Hepatocyte (in vitro differentiated cells): ENCODE measurements around the gene NOS1AP. TPM values are rescaled to one million over a fixed set of nuclear protein-coding genes. Genes with fewer than 3 reads are reported as not detected.

Source experiments
- DNase-seq: peaks from one replicate; pipeline ENCODE4 v3.0.0-alpha.2; 2016; ENCODE audit warnings: low spot score
- H2AFZ ChIP-seq: fragments of 200-600 bp; sonication (generic); 2 replicates; pipeline ENCODE4 v1.6.0; 2016; ENCODE audit warnings: antibody characterized with exemption, mild to moderate bottlenecking
- H3K27ac ChIP-seq: fragments of 200-600 bp; sonication (generic); 2 replicates; pipeline ENCODE4 v1.5.1; 2016; ENCODE audit warnings: mild to moderate bottlenecking
- H3K27me3 ChIP-seq: fragments of 200-600 bp; sonication (generic); 2 replicates; pipeline ENCODE4 v1.6.1; 2016
- H3K36me3 ChIP-seq: fragments of 200-600 bp; sonication (generic); replicated peaks from 2 replicates; pipeline ENCODE4 v1.5.1; 2016; ENCODE audit warnings: low read depth; ENCODE audit not compliant: insufficient read depth
- H3K4me1 ChIP-seq: fragments of 200-600 bp; sonication (generic); 2 replicates; pipeline ENCODE4 v1.5.1; 2016; ENCODE audit warnings: mild to moderate bottlenecking, moderate library complexity; ENCODE audit not compliant: insufficient read depth
- H3K4me2 ChIP-seq: fragments of 200-600 bp; sonication (generic); 2 replicates; pipeline ENCODE4 v1.6.0; 2016
- H3K4me3 ChIP-seq: fragments of 200-600 bp; sonication (generic); 2 replicates; pipeline ENCODE4 v1.5.1; 2016; ENCODE audit warnings: mild to moderate bottlenecking
- H3K79me2 ChIP-seq: fragments of 200-600 bp; sonication (generic); 2 replicates; pipeline ENCODE4 v1.6.0; 2017; ENCODE audit warnings: mild to moderate bottlenecking
- H3K9me2 ChIP-seq: fragments of 200-600 bp; sonication (generic); replicated peaks from 2 replicates; pipeline ENCODE4 v1.6.0; 2017; ENCODE audit warnings: mild to moderate bottlenecking; ENCODE audit not compliant: insufficient read depth
- H3K9me3 ChIP-seq: fragments of 200-600 bp; sonication (generic); 2 replicates; pipeline ENCODE4 v1.5.1; 2016; ENCODE audit warnings: low read depth, mild to moderate bottlenecking
- H4K20me1 ChIP-seq: fragments of 200-600 bp; sonication (generic); 2 replicates; pipeline ENCODE4 v1.6.0; 2016; ENCODE audit warnings: mild to moderate bottlenecking; ENCODE audit not compliant: insufficient read depth, poor library complexity, severe bottlenecking
- CTCF ChIP-seq: fragments of 200-600 bp; sonication (generic); IDR thresholded peaks from 2 replicates; pipeline ENCODE4 v1.5.1; 2016; ENCODE audit warnings: antibody characterized with exemption, mild to moderate bottlenecking; ENCODE audit not compliant: poor library complexity
- EZH2 ChIP-seq: fragments of 200-600 bp; sonication (generic); IDR thresholded peaks from 2 replicates; pipeline ENCODE4 v1.6.1; 2016; ENCODE audit warnings: antibody characterized with exemption, mild to moderate bottlenecking, borderline replicate concordance
- EZH2phosphoT487 ChIP-seq: fragments of 200-600 bp; sonication (generic); IDR thresholded peaks from one replicate; pipeline ENCODE4 v1.6.1; 2018; ENCODE audit warnings: antibody characterized with exemption, mild to moderate bottlenecking, low read depth, moderate library complexity; ENCODE audit not compliant: unreplicated experiment, severe bottlenecking
- WGBS: methylation state at CpG from one replicate; pipeline ENCODE4 v1.1.6; 2016; ENCODE audit warnings: low lambda C conversion rate; ENCODE audit errors: missing lambda C conversion rate; 5-methylcytosine and 5-hydroxymethylcytosine counted together
- polyA plus RNA-seq: library from polyadenylated mRNA; unstranded; fragments of >200 nt; fragmentation: Nextera tagmentation; extraction: Ambion mirVana; gene quantifications from 2 replicates; pipeline ENCODE4 v1.2.1, GENCODE V29; 2016
- total RNA-seq: library from RNA; depleted of rRNA; stranded (reverse); fragments of >200 nt; gene quantifications from 2 replicates; pipeline ENCODE4 v1.2.3, GENCODE V29; 2014

The NOS1AP gene
- total and polyA plus RNA-seq, 2 experiments from 2014 or later, result 0.97 to 4.4 TPM

GRCh38 chr1:162374406-162374805 is 304.9 kb downstream of the NOS1AP start:
- no peak for TF ChIP-seq EZH2phosphoT487
- TF ChIP-seq EZH2, result no peak
- TF ChIP-seq CTCF, result no peak
- no peak for DNase-seq
- Histone ChIP-seq H3K27ac (no peak overlapping the region), H3K9me3 (no peaks in the 10 kb centered on the region), H3K9me2 (no peaks in the 10 kb centered on the region), H3K36me3 (no peaks in the 10 kb centered on the region), H3K79me2 (no peaks in the 10 kb centered on the region), H3K4me3 (no peak overlapping the region), H2AFZ (no peak overlapping the region), H3K4me1 (no peaks in the 10 kb centered on the region), H3K4me2 (no peak overlapping the region), H3K27me3 (no peaks in the 10 kb centered on the region), H4K20me1 (no peaks in the 10 kb centered on the region)
- 94% methylated on average over 9 of the region's 9 CpGs for WGBS

- H4K20me1 ChIP-seq, result no peaks in the 10 kb centered on the region
- no peaks in the 10 kb centered on the region for H3K9me3 ChIP-seq
- 83% methylated on average over 8 of the region's 8 CpGs for WGBS
Observed at GRCh38 chr1:162375463-162375862, 306.0 kb downstream of the NOS1AP start.

DNA sequence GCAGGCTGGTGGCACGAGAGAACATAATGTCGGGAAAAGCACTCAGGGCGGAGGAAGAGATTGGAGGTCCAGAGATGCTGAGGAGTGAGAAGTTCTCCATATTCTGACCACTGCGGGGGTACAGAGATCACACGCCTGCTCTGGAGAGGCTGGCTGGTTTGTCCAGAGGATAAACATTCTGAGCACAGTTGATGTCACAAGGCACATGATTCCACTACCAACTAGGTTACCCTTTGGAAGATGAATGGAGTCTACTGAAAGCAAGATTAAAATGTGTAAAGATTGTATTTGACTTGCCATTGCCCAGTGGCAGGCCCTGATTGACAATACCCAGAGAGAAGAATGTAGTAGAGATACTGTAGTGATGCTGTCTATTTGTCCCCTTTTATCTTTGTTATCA is 307.2 kb downstream of the NOS1AP start, which contains the start of gene SPATA46:
Gene SPATA46, minus strand, starts transcription at position 164 of the 400 bp plus-strand sequence. Its CDS starts 64 bp downstream, at position 100.
- Histone ChIP-seq H4K20me1 (no peaks in the 10 kb centered on the region), H3K27me3 (no peaks in the 10 kb centered on the region), H3K36me3 (no peaks in the 10 kb centered on the region), H3K9me2 (no peaks in the 10 kb centered on the region), H3K4me1 (no peaks in the 10 kb centered on the region), H3K4me2 (no peak within 1 kb of the TSS), H3K4me3 (no peak within 1 kb of the TSS), H3K79me2 (no peaks in the 10 kb centered on the region), H3K9me3 (no peaks in the 10 kb centered on the region), H3K27ac (no peak within 1 kb of the TSS), H2AFZ (no peak within 1 kb of the TSS)
- TF ChIP-seq EZH2phosphoT487 (no peak), CTCF (no peak), EZH2 (no peak)
- WGBS, result 95% methylated on average over 5 of the region's 5 CpGs
- no peak for DNase-seq

More at GRCh38 chr1:162375463-162375862, 306.0 kb downstream of the NOS1AP start:
- H3K36me3 ChIP-seq, result no peaks in the 10 kb centered on the region
- no peaks in the 10 kb centered on the region for H3K9me2 ChIP-seq
- no peaks in the 10 kb centered on the region for H3K79me2 ChIP-seq
- TF ChIP-seq CTCF (no peak), EZH2 (no peak), EZH2phosphoT487 (no peak)
- H3K27ac ChIP-seq, result no peak overlapping the region
- no peaks in the 10 kb centered on the region for H3K27me3 ChIP-seq
- no peaks in the 10 kb centered on the region for H3K4me1 ChIP-seq
- no peak overlapping the region for H3K4me2 ChIP-seq
- no peak for DNase-seq
- H2AFZ ChIP-seq, result no peak overlapping the region
- H3K4me3 ChIP-seq, result no peak overlapping the region
